Neuronal stem cell (in vitro differentiated cells): ENCODE results near the gene GOSR1.
"Not testable (repeated sequence)": the region's sequence is repeated elsewhere in the genome, so short reads cannot be mapped to it uniquely, and the experiment has no call there.

Experiments used
- DNase-seq: peaks from one replicate; pipeline ENCODE4 v3.0.0-alpha.2; 2013; ENCODE audit warnings: low spot score
- H2AFZ ChIP-seq: one replicate; pipeline ENCODE4 v1.6.1; 2013; ENCODE audit warnings: mild to moderate bottlenecking, low read length, inconsistent platforms
- H2AK5ac ChIP-seq: 2 replicates; pipeline ENCODE4 v1.6.1; 2013; ENCODE audit warnings: low read depth, mild to moderate bottlenecking, inconsistent platforms, low read length, moderate library complexity, mixed read lengths
- H2BK120ac ChIP-seq: 2 replicates; pipeline ENCODE4 v1.6.1; 2013; ENCODE audit warnings: low read depth, mild to moderate bottlenecking, inconsistent platforms, low read length, moderate library complexity, mixed read lengths
- H2BK12ac ChIP-seq: one replicate; pipeline ENCODE4 v1.6.1; 2013; ENCODE audit warnings: low read length, inconsistent platforms
- H2BK15ac ChIP-seq: 2 replicates; pipeline ENCODE4 v1.6.1; 2013; ENCODE audit warnings: mild to moderate bottlenecking, low read length, inconsistent platforms, mixed read lengths
- H2BK5ac ChIP-seq: one replicate; pipeline ENCODE4 v1.6.1; 2013; ENCODE audit warnings: inconsistent platforms, mild to moderate bottlenecking, low read length, moderate library complexity
- H3K14ac ChIP-seq: one replicate; pipeline ENCODE4 v1.6.1; 2013; ENCODE audit warnings: low read length, inconsistent platforms
- H3K18ac ChIP-seq: 2 replicates; pipeline ENCODE4 v1.6.1; 2013; ENCODE audit warnings: low read length, inconsistent platforms
- H3K23ac ChIP-seq: 2 replicates; pipeline ENCODE4 v1.6.1; 2013; ENCODE audit warnings: low read depth, mild to moderate bottlenecking, mixed read lengths, low read length, inconsistent platforms; ENCODE audit not compliant: poor library complexity
- H3K27ac ChIP-seq: replicated peaks from 3 replicates; pipeline ENCODE4 v1.5.1; 2013; ENCODE audit warnings: low read length, inconsistent platforms
- H3K27me3 ChIP-seq, 3 experiments: 2 replicates each; pipeline ENCODE4 v1.6.1; 2013; ENCODE audit warnings: low read length in 3 of 3, mild to moderate bottlenecking in 2 of 3, inconsistent platforms in 1 of 3, low read depth in 1 of 3, mixed read lengths in 1 of 3, moderate library complexity in 1 of 3; ENCODE audit not compliant: control insufficient read depth in 3 of 3, insufficient read depth in 3 of 3
- H3K36me3 ChIP-seq, 2 donors: replicated peaks in 1 of 2; 2 replicates each; pipeline ENCODE4 v1.6.1; 2013; ENCODE audit warnings: low read length in 2 of 2; ENCODE audit not compliant: control insufficient read depth in 2 of 2, insufficient read depth in 2 of 2
- H3K4ac ChIP-seq: 2 replicates; pipeline ENCODE4 v1.6.1; 2013; ENCODE audit warnings: inconsistent platforms, mild to moderate bottlenecking, low read length, moderate library complexity
- H3K4me1 ChIP-seq, 2 donors: 1 replicate in 1 of 2; 2 replicates in 1 of 2; pipeline ENCODE4 v1.6.1; 2013; ENCODE audit warnings: low read length in 2 of 2, low read depth in 1 of 2; ENCODE audit not compliant: control insufficient read depth in 2 of 2, insufficient read depth in 1 of 2
- H3K4me2 ChIP-seq: one replicate; pipeline ENCODE4 v1.6.1; 2013; ENCODE audit warnings: mild to moderate bottlenecking, low read length, inconsistent platforms; ENCODE audit not compliant: insufficient read depth, poor library complexity, severe bottlenecking
- H3K4me3 ChIP-seq, 2 donors: 2 replicates each; pipeline ENCODE4 v1.5.1; 2013; ENCODE audit warnings: low read length in 2 of 2, mild to moderate bottlenecking in 2 of 2, inconsistent platforms in 1 of 2, moderate library complexity in 1 of 2
- H3K79me1 ChIP-seq: one replicate; pipeline ENCODE4 v1.6.1; 2013; ENCODE audit warnings: low read depth, mild to moderate bottlenecking, inconsistent platforms, low read length, moderate library complexity
- H3K9ac ChIP-seq: one replicate; pipeline ENCODE4 v1.6.1; 2013; ENCODE audit warnings: mild to moderate bottlenecking, low read depth, low read length, inconsistent platforms; ENCODE audit not compliant: poor library complexity
- H3K9me3 ChIP-seq, 2 donors: replicated peaks in 1 of 2; 2 replicates each; pipeline versions ENCODE3 to v1.6.1; 2013; ENCODE audit warnings: low read length in 2 of 2, mild to moderate bottlenecking in 2 of 2, inconsistent platforms in 1 of 2, low read depth in 1 of 2, mixed read lengths in 1 of 2, moderate library complexity in 1 of 2; ENCODE audit not compliant: control insufficient read depth in 2 of 2, insufficient read depth in 1 of 2
- H4K8ac ChIP-seq: one replicate; pipeline ENCODE4 v1.6.1; 2013; ENCODE audit warnings: low read depth, mild to moderate bottlenecking, inconsistent platforms, low read length, moderate library complexity
- H4K91ac ChIP-seq: one replicate; pipeline ENCODE4 v1.6.1; 2013; ENCODE audit warnings: low read length, low read depth, mild to moderate bottlenecking, inconsistent platforms; ENCODE audit not compliant: poor library complexity
- WGBS, 2 donors: extraction: QIAGEN DNeasy Blood & Tissue Kit; methylation state at CpG; one replicate each; pipeline ENCODE4 v1.1.7; 2013; ENCODE audit warnings: missing lambda C conversion rate in 2 of 2, mixed read lengths in 1 of 2; ENCODE audit not compliant: insufficient read length in 2 of 2, insufficient replicate concordance in 1 of 2; ENCODE audit errors: extremely low coverage in 2 of 2; 5-methylcytosine and 5-hydroxymethylcytosine counted together

GOSR1 gene

DNA sequence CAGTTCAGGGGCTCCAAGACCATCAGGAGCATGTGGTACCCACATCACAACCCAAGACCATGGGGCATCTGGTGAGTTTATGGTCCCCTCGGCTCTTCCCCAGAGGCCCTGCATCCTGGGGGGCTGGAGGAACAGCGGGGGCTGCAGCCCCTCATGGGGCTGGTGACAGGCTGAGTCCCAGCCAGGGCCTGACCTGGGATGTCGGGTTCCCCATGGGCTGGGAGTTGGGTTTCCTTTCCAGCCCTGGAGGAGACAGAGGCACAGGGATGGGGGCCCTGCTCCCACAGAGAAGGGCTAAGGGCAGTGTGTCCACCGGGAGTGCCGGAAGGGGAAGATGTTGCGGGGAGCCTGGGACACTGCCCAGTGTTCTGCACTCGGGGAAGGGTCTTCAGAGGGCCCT, 82.4 kb downstream of the GOSR1 start:
- Histone ChIP-seq H2BK120ac (no peak overlapping the region), H3K4me2 (no peak overlapping the region), H4K91ac (no peak overlapping the region), H3K27ac (no peak overlapping the region), H2BK15ac (peak overlapping the region; percentile 24), H3K14ac (no peak overlapping the region), H3K4me1 (peaks cover 0 to 3% of the 10 kb centered on the region in 2 donors), H3K36me3 (no peaks in the 10 kb centered on the region), H3K9ac (no peak overlapping the region), H3K23ac (no peak overlapping the region), H3K27me3 (no peaks in the 10 kb centered on the region), H3K79me1 (no peaks in the 10 kb centered on the region), H3K18ac (peak overlapping the region; percentile 57), H2BK12ac (no peak overlapping the region), H4K8ac (no peak overlapping the region), H2AFZ (no peak overlapping the region), H3K9me3 (no peaks in the 10 kb centered on the region), H3K4me3 (no peak overlapping the region), H2AK5ac (no peak overlapping the region), H3K4ac (no peak overlapping the region), H2BK5ac (no peak overlapping the region)
- DNase-seq, result no peak
- no CpG with 5 or more reads among the region's 7 CpGs for WGBS, 2 donors

DNA sequence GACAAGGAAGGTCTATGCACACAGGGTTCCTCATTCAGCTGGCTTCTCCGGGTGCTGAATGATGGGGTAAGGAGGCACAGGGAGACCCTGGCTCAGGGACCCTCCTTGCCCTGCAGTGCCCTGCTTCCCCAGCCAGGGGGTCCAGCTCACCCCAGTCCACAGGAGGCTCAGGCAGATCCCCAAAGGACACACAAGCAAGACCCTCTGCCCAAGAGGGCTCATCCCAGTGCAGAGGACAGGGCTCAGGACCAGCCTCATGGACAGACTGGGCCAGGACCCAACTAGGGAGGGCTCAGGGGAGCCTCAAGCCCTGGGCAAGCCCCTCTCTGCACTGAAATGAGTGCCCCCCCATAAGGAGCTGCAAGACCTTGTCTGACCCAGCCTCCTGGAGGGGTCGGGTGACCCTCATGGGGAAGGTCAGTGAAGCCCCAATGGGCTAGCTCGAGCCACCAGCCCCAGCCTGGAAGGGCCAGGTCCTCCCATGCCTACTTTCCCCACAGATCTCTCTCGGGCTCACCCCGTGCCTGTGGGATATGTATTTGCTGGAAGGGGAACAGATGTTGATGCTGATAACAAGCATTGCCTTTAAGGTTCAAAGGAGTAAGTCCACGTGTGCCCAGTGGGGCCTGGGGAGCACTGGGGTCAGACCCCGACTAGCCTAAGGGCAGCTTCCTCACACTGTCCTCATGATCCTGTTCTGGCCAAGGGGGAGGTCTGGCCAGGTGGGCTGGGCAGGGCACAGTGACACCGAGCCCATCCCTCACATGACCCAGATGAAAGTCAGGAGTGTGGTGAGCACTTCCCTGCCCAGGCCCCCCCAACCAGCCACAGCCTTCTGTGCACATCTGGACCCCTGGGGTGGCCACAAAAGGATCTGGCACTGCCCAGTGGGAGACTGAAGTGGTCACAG, 83.2 kb downstream of the GOSR1 start:
- H3K27ac ChIP-seq, H2BK5ac ChIP-seq, H2BK120ac ChIP-seq, H3K4ac ChIP-seq, H3K9me3 ChIP-seq, H2BK12ac ChIP-seq, DNase-seq, H3K4me2 ChIP-seq, H2AFZ ChIP-seq, H3K9ac ChIP-seq, H3K23ac ChIP-seq, H3K4me1 ChIP-seq, H3K36me3 ChIP-seq, H3K4me3 ChIP-seq, H4K91ac ChIP-seq, H3K27me3 ChIP-seq, H4K8ac ChIP-seq, H3K79me1 ChIP-seq: not testable (repeated sequence)
- H2BK15ac ChIP-seq, result peak overlapping the region; percentile 24
- H2AK5ac ChIP-seq, result peak overlapping the region; percentile 46
- H3K14ac ChIP-seq, result peak overlapping the region; percentile 6
- WGBS, 2 donors, result no CpG with 5 or more reads among the region's 8 CpGs
- peak overlapping the region; percentile 20 for H3K18ac ChIP-seq

DNA sequence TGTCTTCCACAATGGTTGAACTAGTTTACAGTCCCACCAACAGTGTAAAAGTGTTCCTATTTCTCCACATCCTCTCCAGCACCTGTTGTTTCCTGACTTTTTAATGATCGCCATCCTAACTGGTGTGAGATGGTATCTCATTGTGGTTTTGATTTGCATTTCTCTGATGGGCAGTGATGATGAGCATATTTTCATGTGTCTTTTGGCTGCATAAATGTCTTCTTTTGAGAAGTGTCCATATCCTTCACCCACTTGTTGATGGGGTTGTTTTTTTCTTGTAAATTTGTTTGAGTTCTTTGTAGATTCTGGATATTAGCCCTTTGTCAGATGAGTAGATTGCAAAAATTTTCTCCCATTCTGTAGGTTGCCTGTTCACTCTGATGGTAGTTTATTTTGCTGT, 84.6 kb downstream of the GOSR1 start:
- H3K23ac ChIP-seq, H3K18ac ChIP-seq, H2AK5ac ChIP-seq, H3K9me3 ChIP-seq, H2BK120ac ChIP-seq, H3K9ac ChIP-seq, H3K27ac ChIP-seq, H3K14ac ChIP-seq, H4K91ac ChIP-seq, DNase-seq, H3K36me3 ChIP-seq, H3K4me2 ChIP-seq, H3K79me1 ChIP-seq, H2BK12ac ChIP-seq, H2AFZ ChIP-seq, H4K8ac ChIP-seq, H3K4me3 ChIP-seq, H2BK15ac ChIP-seq, H2BK5ac ChIP-seq, H3K4ac ChIP-seq, H3K27me3 ChIP-seq: not testable (repeated sequence)
- peaks cover 3 to 12% of the 10 kb centered on the region in 2 donors for H3K4me1 ChIP-seq
- no CpG with 5 or more reads among the region's 1 CpG for WGBS, 2 donors

DNA sequence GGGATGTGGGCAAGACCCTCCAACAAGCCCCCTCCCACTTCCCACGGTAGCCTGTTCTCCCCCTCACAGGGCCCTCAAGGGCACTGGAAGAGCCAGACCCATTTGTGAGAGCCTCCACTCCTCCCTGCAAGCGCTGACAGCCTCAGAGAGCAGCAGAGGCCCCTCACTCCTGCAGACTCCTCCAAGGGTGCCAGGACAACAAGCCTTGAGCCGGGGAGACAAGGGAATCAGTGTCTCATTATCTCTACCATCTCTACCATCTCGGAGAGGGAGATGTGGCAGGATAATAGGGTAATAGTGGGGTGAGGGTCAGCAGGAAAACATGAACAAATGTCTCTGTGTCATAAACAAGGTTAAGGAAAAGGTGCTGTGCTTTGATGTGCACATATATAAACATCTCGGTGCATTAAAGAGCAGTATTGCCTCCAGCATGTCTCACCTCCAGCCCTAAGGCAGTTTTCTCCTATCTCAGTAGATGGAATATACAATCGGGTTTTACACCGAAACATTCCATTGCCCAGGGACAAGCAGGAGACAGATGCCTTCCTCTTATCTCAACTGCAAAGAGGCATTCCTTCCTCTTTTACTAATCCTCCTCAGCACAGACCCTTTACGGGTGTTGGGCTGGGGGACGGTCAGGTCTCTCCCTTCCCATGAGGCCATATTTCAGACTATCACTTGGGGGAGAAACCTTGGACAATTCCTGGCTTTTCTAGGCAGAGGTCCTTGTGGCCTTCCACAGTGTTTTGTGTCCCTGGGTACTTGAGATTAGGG, 86.1 kb downstream of the GOSR1 start:
- H3K27ac ChIP-seq, H3K23ac ChIP-seq, H2BK15ac ChIP-seq, H3K4me3 ChIP-seq, H3K4me1 ChIP-seq, H2BK12ac ChIP-seq, H3K9ac ChIP-seq, H4K91ac ChIP-seq, H3K27me3 ChIP-seq, H3K4ac ChIP-seq, H3K4me2 ChIP-seq, H3K18ac ChIP-seq, H3K14ac ChIP-seq, DNase-seq, H2BK120ac ChIP-seq, H2AK5ac ChIP-seq, H2AFZ ChIP-seq, H3K36me3 ChIP-seq, H3K79me1 ChIP-seq, H2BK5ac ChIP-seq, H4K8ac ChIP-seq, H3K9me3 ChIP-seq: not testable (repeated sequence)
- no CpG with 5 or more reads among the region's 9 CpGs for WGBS, 2 donors
